NCI-H446 (cell line): ENCODE results near the gene CD6.
"Not testable (repeated sequence)": the region's sequence is repeated elsewhere in the genome, so short reads cannot be mapped to it uniquely, and the experiment has no call there.

Source experiments
- DNase-seq, 2 experiments: peaks; one replicate each; lab custom pipeline; 2025; lab: John Stamatoyannopoulos, UW

CD6 gene

DNA sequence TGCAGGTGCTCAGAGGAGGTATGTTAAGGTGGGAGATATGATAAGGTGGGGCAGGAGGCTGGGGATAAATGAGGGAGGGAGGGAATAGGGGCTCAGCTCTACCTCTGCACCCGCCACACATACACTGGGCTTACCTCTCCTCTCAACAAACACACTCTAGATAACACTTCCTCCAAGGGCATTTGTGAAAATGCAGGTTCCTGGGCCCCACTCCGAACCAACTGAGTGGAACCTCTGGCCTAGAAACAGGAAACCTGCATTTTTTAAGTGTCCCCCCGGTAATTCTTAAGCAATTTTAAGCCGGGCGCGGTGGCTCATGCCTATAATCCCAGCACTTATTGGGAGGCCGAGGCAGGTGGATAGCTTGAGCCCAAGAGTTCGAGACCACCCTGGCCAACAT lies 84.3 kb downstream of the CD6 start:
- DNase-seq, result no peak

DNA sequence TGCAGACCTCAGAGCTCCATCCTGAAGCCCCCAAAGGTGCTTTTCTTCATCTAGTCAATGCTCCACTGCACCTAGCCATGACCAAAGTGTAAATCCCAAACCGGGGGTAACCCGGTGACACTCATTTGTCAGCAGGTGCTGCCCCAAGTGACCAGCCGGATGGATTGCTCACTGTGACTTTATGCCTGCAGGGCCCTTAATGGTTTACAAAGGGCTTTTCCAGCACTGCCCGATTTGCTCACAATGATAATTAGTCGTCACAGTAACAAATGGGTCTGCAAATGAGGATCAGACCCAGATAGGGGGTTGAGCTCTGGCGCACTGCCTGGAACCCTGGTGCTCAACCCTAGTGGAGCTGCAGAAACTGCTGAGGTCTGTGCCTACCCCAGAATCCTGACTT lies 85.1 kb downstream of the CD6 start:
- no peak for DNase-seq

DNA sequence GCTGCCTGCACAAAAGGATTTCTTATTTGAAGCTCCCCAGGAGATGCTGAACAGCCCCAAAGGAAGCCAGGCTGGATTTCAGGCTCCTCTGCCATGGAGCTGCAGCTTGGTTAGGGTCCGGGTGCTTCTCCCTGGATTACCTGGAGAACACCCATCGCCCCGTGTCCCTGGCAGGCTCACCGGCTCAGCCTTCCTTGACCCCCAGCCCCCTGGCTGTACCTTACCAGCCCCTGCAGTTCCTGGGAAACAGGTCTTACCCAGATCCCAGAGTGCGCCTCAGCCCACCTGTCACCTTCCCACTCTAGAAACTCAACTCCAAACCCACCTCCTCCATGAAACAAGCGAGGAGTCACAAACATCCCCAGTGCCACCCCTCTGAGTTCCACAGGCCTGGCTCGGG lies 85.5 kb downstream of the CD6 start:
- no peak for DNase-seq

DNA sequence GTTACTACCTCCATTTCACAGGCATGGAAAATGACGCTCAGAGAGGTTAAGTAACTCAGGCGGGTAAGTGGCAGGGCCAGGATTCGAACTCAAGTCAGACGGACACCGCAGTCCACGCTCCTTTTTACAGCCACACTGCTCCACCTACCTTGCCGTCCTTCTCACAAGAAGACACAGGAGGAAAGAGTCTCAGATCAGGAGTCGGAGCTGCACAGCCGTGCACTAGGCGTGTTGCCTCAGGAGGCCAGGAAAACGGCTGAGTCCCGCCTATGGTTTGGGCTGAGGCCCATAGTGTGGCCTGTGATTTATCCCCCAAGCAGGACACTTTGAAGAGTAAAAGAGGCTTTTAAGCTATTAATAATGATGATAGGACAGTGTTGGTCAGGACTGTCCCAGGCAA lies 86.1 kb downstream of the CD6 start:
- DNase-seq, result no peak

DNA sequence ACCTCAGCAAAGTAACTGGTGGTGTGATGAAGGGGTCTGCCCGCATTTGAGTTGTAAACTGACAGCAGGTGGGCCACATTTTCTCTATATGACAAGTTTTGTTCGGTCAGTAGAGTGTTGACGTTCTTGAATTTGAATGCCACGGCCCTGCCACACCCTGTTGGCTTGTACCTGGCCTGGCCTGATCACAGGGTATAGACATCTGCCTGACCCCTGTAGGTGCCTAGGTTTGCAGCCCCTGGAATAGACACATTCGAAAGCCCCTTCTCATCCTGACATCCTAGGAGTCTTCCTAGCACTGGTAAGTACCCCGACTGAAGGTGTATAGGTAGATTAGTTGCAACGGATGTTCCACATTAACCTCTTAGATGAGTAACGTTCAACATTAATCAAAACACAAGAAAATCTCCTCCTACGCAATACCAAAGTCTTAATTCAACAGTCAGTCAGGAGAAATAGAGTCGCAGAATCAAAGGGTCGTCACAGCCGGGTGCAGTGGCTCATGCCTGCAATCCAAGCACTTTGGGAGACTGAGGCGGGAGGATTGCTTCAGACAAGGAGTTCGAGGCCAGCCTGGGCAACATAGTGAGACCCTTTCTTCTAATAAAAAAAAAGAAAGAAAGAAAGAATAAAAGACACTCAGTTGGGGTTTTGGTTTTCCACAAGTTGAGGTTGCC lies 87.2 kb downstream of the CD6 start:
- DNase-seq, result no peak

DNA sequence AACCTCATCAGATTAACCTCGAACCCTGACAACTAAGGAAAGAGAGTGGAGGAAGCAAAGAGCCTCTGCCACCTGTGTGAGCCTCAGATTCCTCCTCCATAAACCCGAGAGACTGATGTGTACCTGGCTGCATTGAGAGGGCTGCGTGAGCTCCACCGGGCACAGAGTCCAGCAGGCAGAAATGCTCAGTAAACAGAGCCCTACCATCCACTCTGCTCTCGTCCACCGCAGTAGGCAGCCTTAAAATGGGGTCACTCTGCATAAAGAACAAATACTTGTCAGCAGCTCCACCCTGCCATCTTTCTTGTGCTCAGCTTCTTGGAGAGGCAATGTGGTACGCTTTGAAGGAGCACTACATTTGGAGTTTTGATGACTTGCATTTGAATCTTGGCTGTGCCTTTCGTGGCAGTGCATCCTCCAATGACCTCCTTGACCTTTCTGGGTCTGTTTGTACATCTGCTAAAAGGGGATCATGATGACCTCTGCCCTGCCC lies 87.8 kb downstream of the CD6 start:
- no peak for DNase-seq

DNA sequence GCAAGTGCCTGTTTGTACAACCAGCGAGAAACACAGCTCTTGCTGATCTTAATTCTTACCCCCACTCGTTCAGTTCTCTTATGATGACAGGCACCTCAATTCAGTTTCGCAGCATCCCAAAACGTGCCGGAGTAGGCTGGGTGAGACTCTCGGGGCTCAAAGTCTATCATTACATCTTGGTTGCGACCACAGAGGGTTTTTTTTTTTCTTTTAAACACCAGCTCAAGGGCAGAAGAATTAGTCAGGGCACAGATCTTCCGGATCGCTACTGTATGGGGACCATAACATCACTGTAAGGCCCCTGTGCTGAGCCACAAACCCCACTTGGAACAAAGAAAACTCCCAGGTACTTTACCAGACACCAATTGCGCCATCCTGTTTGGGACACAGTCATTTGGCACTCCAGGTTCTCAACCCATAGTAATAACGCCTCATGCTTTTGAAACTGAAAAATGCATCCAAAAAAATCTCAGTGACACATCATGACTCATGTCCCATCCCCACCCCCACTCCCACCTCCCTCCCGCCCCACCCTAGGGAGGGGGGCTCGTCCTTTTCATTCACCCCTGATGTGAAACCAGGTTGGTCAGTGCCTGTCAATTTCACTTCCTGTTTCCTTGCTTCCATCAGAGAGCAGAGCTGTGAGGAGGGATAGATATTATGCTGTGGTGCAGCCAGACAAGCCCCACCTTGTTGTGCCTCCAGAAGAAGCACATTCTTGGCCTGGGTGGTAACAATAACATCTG lies 89.8 kb downstream of the CD6 start:
- DNase-seq, result no peak

DNA sequence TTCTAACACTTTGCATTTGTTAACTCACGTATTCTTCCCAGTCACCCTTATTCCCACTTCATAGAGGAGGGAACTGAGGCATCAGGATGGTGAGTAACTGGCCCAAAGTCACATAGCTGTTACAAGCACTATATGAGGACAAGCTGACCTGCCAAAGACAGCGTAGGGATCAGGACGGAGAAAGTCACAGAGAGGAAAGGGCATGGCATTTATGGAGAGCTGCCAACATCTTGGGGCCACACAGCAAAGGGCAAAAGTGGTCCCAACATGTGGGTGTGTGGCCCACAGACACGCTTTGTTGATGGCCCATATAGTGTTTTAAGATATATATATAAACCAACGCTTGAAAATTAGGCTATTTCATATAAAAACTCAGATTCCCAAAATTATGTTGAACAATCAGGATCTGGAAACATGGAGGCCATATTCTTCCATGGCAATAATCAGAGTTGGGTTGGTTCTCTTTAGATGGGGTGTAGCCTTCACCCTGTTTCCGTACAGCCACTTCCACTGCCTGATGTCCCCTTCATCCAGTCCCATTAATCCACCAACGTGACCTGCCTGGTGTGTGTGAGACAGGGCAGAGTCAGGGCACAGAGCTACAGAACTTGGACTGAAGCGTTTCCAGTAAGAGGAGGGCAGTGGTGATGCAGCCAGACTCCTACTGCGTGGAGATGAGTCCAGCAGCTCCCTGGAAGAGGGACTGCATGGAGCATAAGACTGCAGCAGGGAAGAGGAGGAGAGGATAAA lies 90.9 kb downstream of the CD6 start:
- DNase-seq, result no peak

DNA sequence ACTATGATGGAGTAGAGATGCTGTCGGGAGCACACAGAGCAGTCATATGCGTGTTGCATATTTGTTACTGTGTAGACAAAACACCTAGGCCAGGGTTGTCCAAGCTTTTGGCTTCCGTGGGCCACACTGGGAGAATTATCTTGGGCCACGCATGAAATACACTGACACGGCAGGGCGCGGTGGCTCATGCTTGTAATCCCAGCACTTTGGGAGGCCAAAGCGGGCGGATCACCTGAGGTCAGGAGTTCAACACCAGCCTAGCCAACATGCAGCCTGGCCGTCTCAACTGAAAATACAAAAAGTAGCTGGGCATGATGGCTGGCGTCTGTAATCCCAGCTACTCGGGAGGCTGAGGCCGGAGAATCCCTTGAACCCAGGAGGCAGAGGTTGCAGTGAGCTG lies 93.8 kb downstream of the CD6 start:
- DNase-seq, result not testable (repeated sequence)

DNA sequence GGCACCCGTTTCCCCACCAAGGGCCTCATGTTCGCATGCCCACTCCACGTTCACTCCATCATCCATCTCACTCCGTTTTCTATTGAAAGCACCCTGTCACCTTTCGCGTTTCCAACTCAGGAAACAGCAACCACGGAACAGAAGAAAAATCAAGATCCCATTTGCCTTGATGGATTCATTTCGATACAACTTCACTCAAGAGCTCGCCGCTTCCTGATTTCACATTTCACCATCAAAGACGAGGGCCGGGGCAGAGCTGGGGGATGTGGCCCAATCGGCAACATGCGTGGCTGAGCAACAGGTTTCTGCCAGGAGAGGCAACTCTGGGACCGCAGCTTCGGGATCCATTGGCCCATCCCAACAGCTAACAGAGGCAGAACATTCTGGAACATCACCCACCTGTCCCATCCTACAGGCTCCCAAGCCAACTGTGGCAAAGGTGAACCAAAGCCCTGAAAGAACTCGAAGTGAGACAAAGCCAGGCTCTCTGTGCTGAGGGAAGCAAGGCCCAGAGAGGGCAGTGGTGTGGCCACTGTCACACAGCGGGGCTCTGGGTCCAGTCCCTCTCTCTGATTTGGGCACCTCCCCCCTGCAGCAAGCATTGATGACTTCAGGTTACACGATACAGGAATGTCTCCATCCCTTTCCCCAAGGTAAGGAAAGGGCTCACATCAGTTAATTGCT lies 94.6 kb downstream of the CD6 start:
- no peak for DNase-seq

DNA sequence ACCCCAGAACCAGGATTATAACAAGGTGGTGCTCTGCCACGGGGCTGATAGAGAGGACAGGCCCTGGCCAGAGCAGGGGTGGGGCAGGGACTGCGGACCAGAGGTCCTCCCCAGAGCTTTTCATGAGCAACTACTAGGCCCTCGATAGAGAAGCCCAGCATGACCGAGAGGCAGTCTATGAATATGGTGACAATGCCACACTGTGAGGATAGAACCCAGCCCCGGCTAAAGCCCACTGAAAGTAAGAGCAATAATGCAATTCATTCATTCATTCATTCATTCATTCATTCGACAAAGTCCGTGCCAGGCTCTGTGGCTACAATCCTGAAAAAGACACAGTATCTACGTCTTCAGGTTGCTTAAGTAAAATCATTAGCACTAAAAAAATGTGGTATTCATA lies 95.2 kb downstream of the CD6 start:
- DNase-seq, result no peak

DNA sequence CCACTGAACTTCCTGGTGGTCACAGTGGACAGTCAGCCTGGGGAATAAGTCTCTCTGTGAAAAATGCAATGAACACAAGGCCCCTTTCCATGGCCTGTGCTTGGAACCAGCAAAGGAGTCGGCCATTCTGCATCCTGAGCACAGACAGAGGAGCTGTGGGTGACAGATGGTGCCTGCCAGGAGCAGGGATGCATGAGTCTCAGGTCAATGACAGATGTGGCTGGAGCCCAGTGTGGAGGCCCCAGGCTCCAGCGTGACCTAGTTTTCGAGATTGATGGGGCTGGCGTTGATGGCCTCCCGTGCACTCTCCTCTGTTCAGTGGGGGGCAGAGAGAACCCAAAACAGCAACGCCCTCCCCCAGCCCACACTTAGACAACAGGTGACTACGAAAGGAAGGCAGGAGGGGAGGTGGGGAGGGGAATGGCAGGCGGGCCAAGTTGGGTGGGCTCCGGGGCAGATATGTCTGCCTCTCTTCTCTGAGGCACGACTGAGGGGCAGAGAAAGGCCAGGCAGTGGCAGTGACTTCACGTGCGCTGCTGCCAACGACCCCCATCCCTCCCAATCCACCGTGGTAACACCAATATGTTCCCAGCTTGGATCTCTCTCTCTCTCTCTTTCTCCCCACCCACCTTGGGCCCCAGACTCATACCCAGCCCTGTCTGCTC lies 96.4 kb downstream of the CD6 start:
- DNase-seq, result peak in 1 of 2 experiments; percentile 25

DNA sequence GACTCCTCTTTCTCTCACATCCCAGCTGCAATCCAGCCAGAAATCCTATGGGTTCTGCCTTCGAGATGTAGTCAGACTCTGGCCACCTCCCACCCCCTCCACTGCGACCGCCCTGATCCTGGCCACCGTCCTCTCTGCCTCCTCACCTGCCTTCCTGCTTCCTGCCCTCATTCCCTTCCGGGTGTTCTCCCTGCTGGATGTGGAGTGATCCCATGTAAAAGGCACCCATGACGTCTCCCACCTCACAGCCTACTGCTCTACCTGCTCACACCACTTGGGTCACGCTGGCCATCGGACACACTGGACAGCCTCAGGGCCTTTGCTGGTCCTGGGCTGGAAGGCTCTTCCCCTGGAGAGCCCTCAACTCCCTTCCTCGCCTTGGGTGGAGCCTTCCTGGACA lies 97.1 kb downstream of the CD6 start:
- no peak for DNase-seq

DNA sequence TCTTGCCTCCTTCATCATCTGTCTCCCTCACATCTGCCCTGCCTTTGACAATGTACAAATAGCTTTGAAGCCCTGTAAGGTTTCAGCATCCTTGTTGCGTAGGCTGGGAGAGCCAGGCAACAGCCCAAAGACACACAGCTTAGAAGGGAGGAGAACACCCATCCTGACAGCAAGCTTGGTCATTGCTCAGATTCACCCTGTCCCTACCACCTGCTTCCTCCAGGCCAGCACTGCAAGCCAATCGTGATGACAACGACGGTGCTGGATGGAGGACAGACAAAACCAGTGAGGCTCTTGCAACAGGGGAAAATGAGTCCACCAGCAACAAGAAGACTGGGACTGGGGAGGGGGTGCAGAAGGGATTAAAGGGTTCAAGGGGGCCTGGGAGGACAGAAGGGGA lies 97.9 kb downstream of the CD6 start:
- no peak for DNase-seq
